ENCODE data around the gene SH2D4B. TPM values are rescaled to one million over a fixed set of nuclear protein-coding genes. Genes with fewer than 3 reads are reported as not detected.
"Not testable (repeated sequence)": the region's sequence is repeated elsewhere in the genome, so short reads cannot be mapped to it uniquely, and the experiment has no call there.

SH2D4B gene
- total RNA-seq, 1 donor from 2014 or later, result 0.17 TPM

- intact Hi-C loops (cut with micrococcal nuclease), result no loop called here
These were observed 3.5 kb downstream of the SH2D4B start for GRCh38 chr10:80540981-80541750.

GRCh38 chr10:80542053-80542452 lies 4.4 kb downstream of the SH2D4B start:
- intact Hi-C loops (cut with micrococcal nuclease), result no loop called here

GRCh38 chr10:80542652-80543318 lies 5.1 kb downstream of the SH2D4B start:
- intact Hi-C loops (cut with micrococcal nuclease), result no loop called here

GRCh38 chr10:80543319-80543672 lies 5.6 kb downstream of the SH2D4B start:
- intact Hi-C loops (cut with micrococcal nuclease), result not testable (repeated sequence)

GRCh38 chr10:80544316-80544953 lies 6.7 kb downstream of the SH2D4B start:
- intact Hi-C loops (cut with micrococcal nuclease), result no loop called here

GRCh38 chr10:80545258-80545881 lies 7.7 kb downstream of the SH2D4B start:
- intact Hi-C loops (cut with micrococcal nuclease), result no loop called here

GRCh38 chr10:80552151-80552646 lies 14.5 kb downstream of the SH2D4B start:
- intact Hi-C loops (cut with micrococcal nuclease), result no loop called here

GRCh38 chr10:80553436-80553835 lies 15.7 kb downstream of the SH2D4B start:
- intact Hi-C loops (cut with micrococcal nuclease), result no loop called here

- intact Hi-C loops (cut with micrococcal nuclease), result no loop called here
These were observed 16.3 kb downstream of the SH2D4B start for GRCh38 chr10:80554050-80554449.

GRCh38 chr10:80555415-80555814 lies 17.7 kb downstream of the SH2D4B start:
- intact Hi-C loops (cut with micrococcal nuclease), result loop anchor here (1.0 kb wide), 1 partner anchor 25 kb away; no protein-coding TSS in a partner anchor

GRCh38 chr10:80561950-80562349 lies 24.2 kb downstream of the SH2D4B start:
- intact Hi-C loops (cut with micrococcal nuclease), result no loop called here

GRCh38 chr10:80567292-80567691 lies 29.6 kb downstream of the SH2D4B start:
- intact Hi-C loops (cut with micrococcal nuclease), result no loop called here

- intact Hi-C loops (cut with micrococcal nuclease), result no loop called here
These were observed 31.6 kb downstream of the SH2D4B start for GRCh38 chr10:80569131-80569895.

GRCh38 chr10:80571352-80571751 lies 33.6 kb downstream of the SH2D4B start:
- intact Hi-C loops (cut with micrococcal nuclease), result no loop called here

- intact Hi-C loops (cut with micrococcal nuclease), result no loop called here
These were observed 41.6 kb downstream of the SH2D4B start for GRCh38 chr10:80579181-80579763.

GRCh38 chr10:80579849-80580637 lies 42.3 kb downstream of the SH2D4B start:
- intact Hi-C loops (cut with micrococcal nuclease), result no loop called here

GRCh38 chr10:80580638-80581468 lies 43.2 kb downstream of the SH2D4B start:
- intact Hi-C loops (cut with micrococcal nuclease), result no loop called here

GRCh38 chr10:80581469-80581835 lies 43.8 kb downstream of the SH2D4B start:
- intact Hi-C loops (cut with micrococcal nuclease), result no loop called here
